Kidney (tissue), 14 donors: Measurements from ENCODE around the gene CNTN4. TPM values are rescaled to one million over a fixed set of nuclear protein-coding genes. Genes with fewer than 3 reads are reported as not detected.

Experiments
- DNase-seq, 5 donors: peaks; one replicate each; pipeline ENCODE4 v3.0.0-alpha.2; 2013 to 2020
- FAIRE-seq: peaks from 2 replicates; lab custom pipeline; 2012; peaks lifted over from hg19 to GRCh38; lab: Jason Lieb, UNC
- H3K27ac ChIP-seq, 2 donors: one replicate each; pipeline ENCODE4 v1.7.0; 2013; ENCODE audit warnings: low read depth in 2 of 2, low read length in 2 of 2, inconsistent platforms in 1 of 2
- H3K27me3 ChIP-seq: one replicate; pipeline ENCODE4 v1.7.1; 2013; ENCODE audit warnings: low read length, inconsistent platforms; ENCODE audit not compliant: control insufficient read depth, insufficient read depth
- H3K36me3 ChIP-seq, 3 donors: one replicate each; pipeline versions ENCODE4 v1.7.0 to v1.7.1; 2013; ENCODE audit warnings: low read length in 3 of 3, control low read depth in 1 of 3, inconsistent platforms in 1 of 3; ENCODE audit not compliant: insufficient read depth in 3 of 3, control insufficient read depth in 2 of 3
- H3K4me1 ChIP-seq, 3 donors: one replicate each; pipeline versions ENCODE4 v1.7.0 to v1.7.1; 2013; ENCODE audit warnings: low read length in 3 of 3, inconsistent platforms in 1 of 3, low read depth in 1 of 3; ENCODE audit not compliant: control insufficient read depth in 2 of 3, insufficient read depth in 2 of 3
- H3K4me3 ChIP-seq, 3 donors: one replicate each; pipeline versions ENCODE4 v1.7.0 to v1.8.1; 2013; ENCODE audit warnings: low read length in 3 of 3, control low read depth in 1 of 3, inconsistent platforms in 1 of 3
- H3K9ac ChIP-seq, 3 donors: one replicate each; pipeline versions ENCODE4 v1.7.0 to v1.7.1; 2013; ENCODE audit warnings: low read length in 3 of 3, control low read depth in 1 of 3, inconsistent platforms in 1 of 3
- H3K9me3 ChIP-seq, 3 donors: one replicate each; pipeline versions ENCODE4 v1.7.0 to v1.7.1; 2013; ENCODE audit warnings: low read length in 3 of 3, control low read depth in 1 of 3, inconsistent platforms in 1 of 3; ENCODE audit not compliant: control insufficient read depth in 2 of 3, insufficient read depth in 1 of 3
- CTCF ChIP-seq: IDR thresholded peaks from 3 replicates; pipeline ENCODE4 v1.5.1; 2012; ENCODE audit warnings: mild to moderate bottlenecking, moderate library complexity, borderline replicate concordance; ENCODE audit not compliant: insufficient read depth; ENCODE audit errors: extremely low read depth
- intact Hi-C: fragments of 100-400 bp; cut with DNase I; formaldehyde crosslinking; loops from one replicate; pipeline ENCODE4 v1.11.1; 2022
- polyA plus RNA-seq: library from polyadenylated mRNA; stranded (reverse); fragments of 350-450 nt; fragmentation: Illumina TruSeq; extraction: RNeasy Lipid Tissue Mini Kit (QIAGEN cat#74804); gene quantifications from one replicate; pipeline ENCODE4 v1.2.3, GENCODE V29; 2014; ENCODE audit warnings: low read depth, low replicate concordance; ENCODE audit not compliant: insufficient read depth
- total RNA-seq: library from RNA; stranded (reverse); fragmentation: NEBNext Ultra II Directional; extraction: Animal tissue kit (Norgen Biotek cat#: 25700); gene quantifications from one replicate; pipeline ENCODE4 v1.2.1, GENCODE V29; 2021
- donor health status: control.
- donor health status: control.
- donor health status: control.
- donor health status: control.
- donor health status: control.
- donor health status: DM: yes; HTN: yes; CAD: no.
- donor health status: Normal renal cell carcinoma (clear cell type).

Gene CNTN4
- total and polyA plus RNA-seq, 2 donors from 2014 or later, result 2.2 to 13.4 TPM

- H3K27ac ChIP-seq, result no peak overlapping the region
- no peak for DNase-seq
- intact Hi-C loops, result no loop called here
- H3K4me1 ChIP-seq, result no peaks in the 10 kb centered on the region
- H3K9ac ChIP-seq, result no peak overlapping the region
- H3K9me3 ChIP-seq, result no peaks in the 10 kb centered on the region
- TF ChIP-seq CTCF, result no peak
- H3K4me3 ChIP-seq, result no peak overlapping the region
- no peak for FAIRE-seq
- H3K36me3 ChIP-seq, result no peaks in the 10 kb centered on the region
- no peaks in the 10 kb centered on the region for H3K27me3 ChIP-seq
Measured at GRCh38 chr3:2133146-2133545, 34.5 kb downstream of the CNTN4 start.

GRCh38 chr3:2137651-2138050 lies 39.0 kb downstream of the CNTN4 start:
- H3K36me3 ChIP-seq, result no peaks in the 10 kb centered on the region
- TF ChIP-seq CTCF, result no peak
- DNase-seq (no peak), FAIRE-seq (no peak)
- no peaks in the 10 kb centered on the region for H3K4me1 ChIP-seq
- no peak overlapping the region for H3K4me3 ChIP-seq
- H3K27ac ChIP-seq, result no peak overlapping the region
- intact Hi-C loops, result no loop called here
- H3K27me3 ChIP-seq, result no peaks in the 10 kb centered on the region
- no peaks in the 10 kb centered on the region for H3K9me3 ChIP-seq
- no peak overlapping the region for H3K9ac ChIP-seq

- FAIRE-seq (no peak), DNase-seq (no peak)
- no peak overlapping the region for H3K27ac ChIP-seq
- TF ChIP-seq CTCF, result no peak
- H3K4me3 ChIP-seq, result no peak overlapping the region
- H3K9ac ChIP-seq, result no peak overlapping the region
- no peaks in the 10 kb centered on the region for H3K27me3 ChIP-seq
- H3K36me3 ChIP-seq, result no peaks in the 10 kb centered on the region
- intact Hi-C loops, result no loop called here
- H3K9me3 ChIP-seq, result no peaks in the 10 kb centered on the region
- H3K4me1 ChIP-seq, result no peaks in the 10 kb centered on the region
Measured at GRCh38 chr3:2141482-2141881, 42.8 kb downstream of the CNTN4 start.
